Right lobe of liver (tissue), 6 donors: ENCODE results near the gene ARHGEF19. TPM values are rescaled to one million over a fixed set of nuclear protein-coding genes. Genes with fewer than 3 reads are reported as not detected.

ENCODE experiments used
- ATAC-seq, 4 donors: fragments of 200-7000 bp; cut with Tn5 transposase; one replicate each; pipeline ENCODE4 v1.9.1; 2020; ENCODE audit warnings: mild to moderate bottlenecking in 4 of 4, moderate library complexity in 4 of 4
- DNase-seq, 3 donors: peaks; one replicate each; pipeline ENCODE4 v3.0.0-alpha.2; 2020
- H3K27ac ChIP-seq, 3 donors: fragments of 200-600 bp; one replicate each; pipeline ENCODE4 v1.8.0; 2022
- H3K27me3 ChIP-seq, 2 donors: fragments of 200-600 bp; one replicate each; pipeline ENCODE4 v1.8.0; 2022
- H3K36me3 ChIP-seq, 4 donors: fragments of 200-600 bp; sonication (generic) in 1 of 4; one replicate each; pipeline versions ENCODE4 v1.5.1 to v1.8.0; 2017 to 2022; ENCODE audit warnings: control low read depth in 1 of 4
- H3K4me1 ChIP-seq, 4 donors: fragments of 200-600 bp; sonication (generic) in 1 of 4; one replicate each; pipeline versions ENCODE4 v1.5.1 to v1.8.0; 2017 to 2022; ENCODE audit warnings: control low read depth in 1 of 4
- H3K4me3 ChIP-seq, 3 donors: fragments of 200-600 bp; one replicate each; pipeline ENCODE4 v1.8.0; 2022
- H3K9me3 ChIP-seq, 4 donors: fragments of 200-600 bp; sonication (generic) in 1 of 4; one replicate each; pipeline versions ENCODE4 v1.5.1 to v1.8.0; 2017 to 2022; ENCODE audit warnings: control low read depth in 1 of 4
- POLR2A ChIP-seq: fragments of 450-650 bp; IDR thresholded peaks from one replicate; pipeline ENCODE4 v1.6.1; 2017; ENCODE audit warnings: antibody characterized with exemption, mild to moderate bottlenecking
- WGBS: methylation state at CpG from one replicate; pipeline ENCODE4 v1.1.6; 2018; ENCODE audit warnings: low coverage, low lambda C conversion rate; ENCODE audit not compliant: insufficient coverage; ENCODE audit errors: missing lambda C conversion rate; 5-methylcytosine and 5-hydroxymethylcytosine counted together
- intact Hi-C, 2 donors: fragments of 100-400 bp; cut with DNase I; formaldehyde crosslinking; loops; one replicate each; pipeline versions ENCODE4 v1.11.2 to v1.14.1; 2022
- total RNA-seq, 6 experiments: library from RNA; depleted of rRNA in 2 of 6; stranded (reverse); fragments of >200 nt in 2 of 6; fragmentation: NEBNext Ultra II Directional in 3 of 6; extraction: Animal tissue kit (Norgen Biotek cat#: 25700) in 3 of 6; gene quantifications; one replicate each; pipeline versions ENCODE4 v1.1.0 to v1.2.4, GENCODE V29; 2016 to 2023
- TF ChIP-seq, protein P1 (sequence below), 4 donors: fragments of 200-600 bp in 3 of 4; fragments of 450-650 bp in 1 of 4; IDR thresholded peaks; one replicate each; pipeline versions ENCODE4 v1.5.1 to v1.8.0; 2016 to 2022; ENCODE audit warnings: antibody characterized with exemption in 4 of 4, mild to moderate bottlenecking in 2 of 4
- donor health status: DM: no; HTN: yes; CAD: no.
- donor health status: DM: no; HTN: no; CAD: no.
- donor health status: DM: no; HTN: no; CAD: no.
- donor health status: DM: no; HTN: yes; CAD: no.
- donor health status: DM: no; HTN: yes; CAD: no.

ARHGEF19 gene
- total RNA-seq, 6 experiments from 2014 or later, result 0.31 to 2.8 (median 1.5) TPM

DNA sequence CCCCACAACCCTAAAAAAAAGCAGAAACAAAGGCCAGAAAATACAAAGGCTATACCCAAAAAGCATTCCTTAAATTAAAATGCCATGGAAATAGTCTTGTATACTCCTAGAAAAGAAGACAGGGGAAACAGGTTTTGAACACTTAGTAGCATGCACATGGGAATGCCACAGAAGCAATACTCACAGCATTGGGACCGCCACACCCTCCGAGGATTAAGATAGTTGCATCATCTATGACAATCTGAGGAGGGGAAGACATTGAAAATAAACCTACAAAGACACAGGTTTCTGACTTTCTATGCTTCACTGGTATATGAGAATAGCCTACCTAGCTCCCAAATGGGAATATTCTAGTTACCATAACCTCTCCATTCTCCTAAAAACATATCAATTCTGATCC is 40.5 kb upstream of the ARHGEF19 start:
- intact Hi-C loops, result loop anchor here in 1 of 2 donors (10.0 kb wide), 1 partner anchor 102 kb away; the partner anchor contains the start of gene FBXO42

DNA sequence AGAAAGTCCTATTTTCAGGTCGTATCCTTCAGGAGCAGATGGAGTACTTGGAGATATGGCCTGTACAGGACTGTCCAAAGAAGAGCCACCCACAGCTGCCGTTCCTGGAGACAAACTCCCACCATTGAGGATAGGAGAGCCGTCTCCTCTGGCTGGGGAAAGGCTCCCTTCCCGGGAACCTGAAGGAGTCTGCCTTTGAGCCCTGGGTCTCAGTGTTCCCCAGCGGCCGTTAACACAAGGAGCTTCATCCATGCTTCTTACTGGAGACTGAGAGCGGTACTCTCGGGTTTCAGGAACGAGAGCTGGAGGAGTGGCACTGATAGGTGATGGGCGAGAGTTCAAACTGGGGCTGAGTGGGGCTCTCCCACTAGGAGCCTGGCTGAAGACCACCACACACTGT is 38.9 kb upstream of the ARHGEF19 start:
- intact Hi-C loops, result loop anchor here in 1 of 2 donors (10.0 kb wide), 1 partner anchor 103 kb away; the partner anchor contains the start of gene FBXO42

More for the DNA sequence above, 40.5 kb upstream of the ARHGEF19 start:
- Histone ChIP-seq H3K27ac (no peak overlapping the region), H3K4me3 (no peak overlapping the region), H3K4me1 (peaks cover 0 to 44% (median 18%) of the 10 kb centered on the region in 4 donors), H3K9me3 (no peaks in the 10 kb centered on the region), H3K36me3 (peaks cover 0 to 24% (median 2%) of the 10 kb centered on the region in 4 donors), H3K27me3 (no peaks in the 10 kb centered on the region)
- WGBS, result 100% methylated on average over 2 of the region's 2 CpGs
- no peak for TF ChIP-seq POLR2A
- TF ChIP-seq, protein P1, sequence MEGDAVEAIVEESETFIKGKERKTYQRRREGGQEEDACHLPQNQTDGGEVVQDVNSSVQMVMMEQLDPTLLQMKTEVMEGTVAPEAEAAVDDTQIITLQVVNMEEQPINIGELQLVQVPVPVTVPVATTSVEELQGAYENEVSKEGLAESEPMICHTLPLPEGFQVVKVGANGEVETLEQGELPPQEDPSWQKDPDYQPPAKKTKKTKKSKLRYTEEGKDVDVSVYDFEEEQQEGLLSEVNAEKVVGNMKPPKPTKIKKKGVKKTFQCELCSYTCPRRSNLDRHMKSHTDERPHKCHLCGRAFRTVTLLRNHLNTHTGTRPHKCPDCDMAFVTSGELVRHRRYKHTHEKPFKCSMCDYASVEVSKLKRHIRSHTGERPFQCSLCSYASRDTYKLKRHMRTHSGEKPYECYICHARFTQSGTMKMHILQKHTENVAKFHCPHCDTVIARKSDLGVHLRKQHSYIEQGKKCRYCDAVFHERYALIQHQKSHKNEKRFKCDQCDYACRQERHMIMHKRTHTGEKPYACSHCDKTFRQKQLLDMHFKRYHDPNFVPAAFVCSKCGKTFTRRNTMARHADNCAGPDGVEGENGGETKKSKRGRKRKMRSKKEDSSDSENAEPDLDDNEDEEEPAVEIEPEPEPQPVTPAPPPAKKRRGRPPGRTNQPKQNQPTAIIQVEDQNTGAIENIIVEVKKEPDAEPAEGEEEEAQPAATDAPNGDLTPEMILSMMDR (IDR thresholded peaks at IDR 0.05), result no peak
- no peak for DNase-seq
- no peak for ATAC-seq

DNA sequence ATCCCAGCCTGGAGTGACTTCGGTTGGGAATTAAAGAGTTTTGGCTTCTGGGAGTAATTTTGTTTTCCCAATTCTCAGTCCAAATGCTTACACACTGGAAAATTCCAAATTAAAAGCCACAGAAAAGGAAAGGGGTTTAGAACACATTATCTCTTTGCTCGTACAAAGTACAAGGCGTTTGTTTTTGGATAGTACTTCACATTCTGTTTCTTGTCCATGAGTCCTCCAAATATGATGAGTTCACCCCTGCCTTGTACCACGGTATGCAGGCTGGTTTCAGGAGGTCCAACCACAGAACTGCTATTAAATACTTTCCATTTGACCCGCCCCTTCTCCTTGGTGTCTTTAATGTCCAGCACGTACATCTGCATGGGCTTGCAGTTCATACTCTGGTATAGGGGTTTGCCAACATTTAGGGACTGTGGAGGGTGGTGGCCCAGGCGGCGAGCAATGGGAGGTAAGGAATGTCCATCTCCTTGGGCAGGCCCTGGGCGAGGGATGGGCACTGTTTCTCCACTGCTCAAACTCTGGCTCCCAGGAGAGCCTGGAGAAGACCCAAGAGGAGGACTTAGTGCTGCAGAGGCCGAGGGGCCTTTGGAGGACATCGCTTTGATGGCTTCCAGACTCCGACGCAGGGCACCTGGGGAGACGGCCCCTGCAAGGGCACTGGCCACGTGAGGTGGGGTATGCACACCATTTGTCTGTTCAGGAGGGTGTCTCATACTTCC is 38.2 kb upstream of the ARHGEF19 start:
- Histone ChIP-seq H3K9me3 (no peaks in the 10 kb centered on the region), H3K27me3 (no peaks in the 10 kb centered on the region), H3K4me1 (peaks cover 0 to 50% (median 19%) of the 10 kb centered on the region in 4 donors), H3K36me3 (peaks cover 0 to 24% (median 3%) of the 10 kb centered on the region in 4 donors), H3K27ac (peak overlapping the region in 2 of 3 donors; percentile 75 to 77), H3K4me3 (no peak overlapping the region)
- intact Hi-C loops, result loop anchor here in 1 of 2 donors (10.0 kb wide), 1 partner anchor 104 kb away; the partner anchor contains the start of gene FBXO42
- TF ChIP-seq, protein P1 (IDR thresholded peaks at IDR 0.05), result no peak
- no peak for TF ChIP-seq POLR2A
- peak in 2 of 4 donors; percentile 4 to 26 for ATAC-seq
- DNase-seq, result no peak
- WGBS, result 51% methylated on average over 7 of the region's 15 CpGs

More for the DNA sequence above, 38.9 kb upstream of the ARHGEF19 start:
- Histone ChIP-seq H3K27me3 (no peaks in the 10 kb centered on the region), H3K27ac (peak overlapping the region in 1 of 3 donors; percentile 77), H3K9me3 (no peaks in the 10 kb centered on the region), H3K4me1 (peaks cover 0 to 50% (median 19%) of the 10 kb centered on the region in 4 donors), H3K36me3 (peaks cover 0 to 29% (median 3%) of the 10 kb centered on the region in 4 donors), H3K4me3 (no peak overlapping the region)
- no peak for ATAC-seq
- 96% methylated on average over 4 of the region's 10 CpGs for WGBS
- no peak for DNase-seq
- TF ChIP-seq, protein P1 (IDR thresholded peaks at IDR 0.05), result no peak
- TF ChIP-seq POLR2A, result no peak

DNA sequence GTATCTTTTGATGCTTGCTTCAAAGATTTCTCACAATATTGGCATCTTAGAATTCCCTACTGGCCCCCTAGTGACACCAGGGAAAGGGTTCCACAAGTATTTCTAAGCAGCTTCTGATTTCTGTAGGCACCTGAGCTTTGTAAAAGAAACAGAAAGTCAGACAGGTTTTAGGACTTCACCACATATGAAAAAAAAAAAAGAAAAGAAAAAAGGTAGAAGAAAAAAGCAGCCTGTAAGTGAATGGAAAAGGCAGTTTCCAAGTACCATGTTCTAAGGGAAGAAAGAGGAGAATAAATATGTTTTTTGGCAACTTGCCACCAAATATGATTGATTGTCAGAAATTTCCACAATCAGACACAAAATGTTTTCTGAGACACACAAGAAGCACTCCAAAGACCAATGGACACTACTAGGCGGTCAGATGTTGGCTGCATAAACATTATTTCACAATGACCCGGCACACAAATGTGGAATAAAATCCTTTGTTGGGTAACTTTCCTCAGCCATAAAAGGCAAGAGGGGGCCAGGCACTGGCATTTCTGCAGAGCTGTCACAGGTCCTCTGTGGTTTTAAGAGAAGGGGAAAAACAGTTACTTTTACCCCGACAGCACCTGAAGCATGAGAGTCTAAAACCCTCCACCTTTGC is 37.3 kb upstream of the ARHGEF19 start:
- Histone ChIP-seq H3K27me3 (no peaks in the 10 kb centered on the region), H3K9me3 (no peaks in the 10 kb centered on the region), H3K36me3 (peaks cover 0 to 14% (median 3%) of the 10 kb centered on the region in 4 donors), H3K4me1 (peaks cover 0 to 49% (median 18%) of the 10 kb centered on the region in 4 donors), H3K4me3 (no peak overlapping the region), H3K27ac (peak overlapping the region in 2 of 3 donors; percentile 75 to 77)
- WGBS, result 6% methylated on average over 3 of the region's 3 CpGs
- DNase-seq (peak in 1 of 3 donors; percentile 73), ATAC-seq (peak; percentile 51 to 63 (median 55))
- TF ChIP-seq, protein P1 (IDR thresholded peaks at IDR 0.05), result no peak
- TF ChIP-seq POLR2A, result no peak
- intact Hi-C loops, result loop anchor here (10.0 kb wide), 2 partner anchors 105 to 175 kb away; partner anchors contain the start of genes FAM131C (in 1 of the 2) and FBXO42 (in 1 of the 2)
